Cardiac fibroblast (primary cell): ENCODE data around the gene SYTL1.

Experiments used
- DNase-seq, 2 donors: peaks; one replicate each; pipeline versions ENCODE4 v3.0.0 to v3.0.0-alpha.2; 2010; ENCODE audit warnings: low read depth in 2 of 2
- H3K4me3 ChIP-seq, 2 donors: replicated peaks in 1 of 2; 1 replicate in 1 of 2; 2 replicates in 1 of 2; pipeline ENCODE4 v1.5.1; 2011; ENCODE audit warnings: low read depth in 2 of 2, low read length in 2 of 2, mild to moderate bottlenecking in 2 of 2, moderate library complexity in 1 of 2
- TF ChIP-seq, protein P1 (sequence below): IDR thresholded peaks from one replicate; pipeline ENCODE4 v1.5.1; 2011; ENCODE audit warnings: low read depth, mild to moderate bottlenecking, low read length, inconsistent platforms

SYTL1 gene

DNA sequence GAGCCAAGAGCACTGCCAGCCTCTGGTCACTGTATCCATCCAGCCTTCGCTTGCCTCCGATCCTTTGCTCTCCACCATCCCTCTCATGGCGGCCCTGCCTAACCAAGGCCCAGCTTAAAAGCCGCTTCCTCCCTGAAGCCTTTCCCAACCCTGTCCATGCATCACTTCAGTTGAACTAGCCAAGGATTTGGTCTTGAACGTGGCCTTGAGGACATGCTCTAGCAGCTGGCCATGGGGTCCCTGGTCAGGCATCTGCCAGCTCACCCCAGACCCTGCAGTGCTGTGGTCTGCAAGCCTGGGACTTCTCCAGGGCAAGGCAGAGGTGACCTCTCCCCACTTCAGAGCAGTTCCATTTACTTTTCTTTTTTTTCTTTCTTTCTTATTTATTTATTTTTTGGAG, 5.1 kb upstream of the SYTL1 start:
- no peak for DNase-seq
- TF ChIP-seq, protein P1, sequence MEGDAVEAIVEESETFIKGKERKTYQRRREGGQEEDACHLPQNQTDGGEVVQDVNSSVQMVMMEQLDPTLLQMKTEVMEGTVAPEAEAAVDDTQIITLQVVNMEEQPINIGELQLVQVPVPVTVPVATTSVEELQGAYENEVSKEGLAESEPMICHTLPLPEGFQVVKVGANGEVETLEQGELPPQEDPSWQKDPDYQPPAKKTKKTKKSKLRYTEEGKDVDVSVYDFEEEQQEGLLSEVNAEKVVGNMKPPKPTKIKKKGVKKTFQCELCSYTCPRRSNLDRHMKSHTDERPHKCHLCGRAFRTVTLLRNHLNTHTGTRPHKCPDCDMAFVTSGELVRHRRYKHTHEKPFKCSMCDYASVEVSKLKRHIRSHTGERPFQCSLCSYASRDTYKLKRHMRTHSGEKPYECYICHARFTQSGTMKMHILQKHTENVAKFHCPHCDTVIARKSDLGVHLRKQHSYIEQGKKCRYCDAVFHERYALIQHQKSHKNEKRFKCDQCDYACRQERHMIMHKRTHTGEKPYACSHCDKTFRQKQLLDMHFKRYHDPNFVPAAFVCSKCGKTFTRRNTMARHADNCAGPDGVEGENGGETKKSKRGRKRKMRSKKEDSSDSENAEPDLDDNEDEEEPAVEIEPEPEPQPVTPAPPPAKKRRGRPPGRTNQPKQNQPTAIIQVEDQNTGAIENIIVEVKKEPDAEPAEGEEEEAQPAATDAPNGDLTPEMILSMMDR, result no peak
- H3K4me3 ChIP-seq, result no peak overlapping the region

GRCh38 chr1:27338751-27339150, 3.1 kb upstream of the SYTL1 start:
- TF ChIP-seq, protein P1, result no peak
- no peak for DNase-seq
- no peak overlapping the region for H3K4me3 ChIP-seq

- DNase-seq, result no peak
Measured at GRCh38 chr1:27339213-27339612, 2.6 kb upstream of the SYTL1 start.

GRCh38 chr1:27342391-27342777, 562 bp downstream of the SYTL1 start:
- no peak overlapping the region for H3K4me3 ChIP-seq
- no peak for DNase-seq
- TF ChIP-seq, protein P1, result no peak

More at GRCh38 chr1:27339213-27339612, 2.6 kb upstream of the SYTL1 start:
- no peak overlapping the region for H3K4me3 ChIP-seq
- TF ChIP-seq, protein P1, result no peak

DNA sequence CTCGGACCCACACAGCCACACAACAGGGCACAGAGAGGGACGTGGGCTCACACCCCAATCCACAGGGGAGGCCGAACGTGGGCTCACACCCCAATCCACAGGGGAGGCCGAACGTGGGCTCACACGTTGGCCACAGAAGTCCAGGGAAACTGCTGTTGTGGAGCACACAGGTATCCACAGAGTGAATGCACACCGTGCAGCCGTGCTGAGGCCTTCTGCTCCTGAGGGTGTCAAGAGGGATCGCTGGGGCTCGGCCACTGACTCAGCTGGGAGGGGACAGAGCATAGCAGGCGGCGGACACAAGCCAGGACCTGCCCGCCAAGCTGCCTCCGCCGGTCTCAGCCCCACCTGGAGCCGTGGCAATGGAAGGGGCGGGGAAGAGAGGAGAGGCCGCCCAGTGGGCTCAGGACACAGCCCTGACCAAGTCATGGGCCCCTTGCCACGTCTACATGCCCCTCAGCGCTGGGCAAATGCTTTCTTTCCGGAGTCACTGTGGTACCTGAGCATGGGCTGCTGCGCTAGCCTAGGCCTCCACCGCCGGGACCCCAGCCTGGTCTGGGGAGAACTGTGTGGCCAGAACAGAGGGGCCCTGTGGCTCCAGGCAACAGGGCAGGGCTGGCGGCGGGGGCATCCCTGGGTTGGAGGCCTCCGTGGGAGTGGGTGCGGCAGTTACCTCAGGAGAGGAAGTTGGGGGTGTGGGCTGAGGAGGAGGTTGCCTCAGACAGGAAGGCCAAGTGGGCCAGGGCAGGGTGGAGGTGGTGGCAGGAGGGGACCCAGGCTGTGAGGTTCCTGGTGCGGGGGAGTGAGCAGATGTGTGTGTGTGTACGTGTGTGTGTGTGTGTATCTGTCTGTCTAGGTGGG, 1.2 kb downstream of the SYTL1 start:
- DNase-seq, result no peak
- TF ChIP-seq, protein P1, result no peak
- H3K4me3 ChIP-seq, result no peak overlapping the region

GRCh38 chr1:27343639-27344025, 1.8 kb downstream of the SYTL1 start:
- DNase-seq, result no peak
- TF ChIP-seq, protein P1, result no peak
- no peak overlapping the region for H3K4me3 ChIP-seq
